Keratinocyte (primary cell): ENCODE data around the gene SOX15.

ENCODE experiments used
- EZH2 ChIP-seq: IDR thresholded peaks from one replicate; pipeline ENCODE4 v1.6.1; 2012; ENCODE audit warnings: inconsistent platforms, mild to moderate bottlenecking, low read length, moderate library complexity
- TF ChIP-seq, protein P1 (sequence below), 3 experiments: IDR thresholded peaks in 1 of 3; conservative IDR thresholded peaks in 1 of 3; optimal IDR thresholded peaks in 1 of 3; 2 replicates in 2 of 3; 3 replicates in 1 of 3; pipeline versions ENCODE3 to v1.5.1; 2011; ENCODE audit warnings: low read length in 3 of 3, mild to moderate bottlenecking in 3 of 3, moderate library complexity in 2 of 3, control low read depth in 1 of 3, inconsistent platforms in 1 of 3; ENCODE audit not compliant: insufficient read depth in 2 of 3; ENCODE audit errors: extremely low read depth in 1 of 3

DNA sequence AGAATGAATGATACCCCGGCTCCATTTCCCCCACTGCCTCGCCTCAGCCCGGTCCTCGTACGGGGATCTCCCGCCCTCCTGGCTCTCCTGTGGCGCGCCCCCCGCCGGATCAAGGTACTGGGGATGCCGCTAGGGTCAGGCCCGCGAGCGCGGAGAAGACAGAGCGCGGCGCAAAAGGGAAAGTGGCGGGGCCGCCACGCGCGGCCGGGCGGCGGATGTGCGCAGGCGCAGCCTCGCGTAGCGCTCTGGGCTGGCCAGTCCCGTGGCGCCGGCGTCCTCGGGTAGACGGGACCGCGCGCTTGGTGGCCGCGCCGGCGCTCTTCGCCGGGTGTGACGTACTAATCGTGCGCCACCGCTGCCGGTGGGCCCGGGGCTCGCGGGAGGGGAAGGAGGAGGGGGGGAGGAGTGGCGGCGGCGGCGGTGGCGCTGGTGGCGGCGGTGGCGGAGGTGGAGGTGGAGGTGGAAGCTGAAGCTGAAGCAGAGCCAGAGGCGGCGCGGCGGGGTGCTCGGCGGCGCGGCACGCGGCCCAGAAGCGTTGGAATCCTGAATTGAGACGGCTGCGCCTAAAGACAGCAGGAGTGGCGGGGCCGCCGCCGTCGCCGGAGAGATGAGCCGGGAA lies 28.2 kb downstream of the SOX15 start, which contains the start of gene SENP3:
- TF ChIP-seq, protein P1, sequence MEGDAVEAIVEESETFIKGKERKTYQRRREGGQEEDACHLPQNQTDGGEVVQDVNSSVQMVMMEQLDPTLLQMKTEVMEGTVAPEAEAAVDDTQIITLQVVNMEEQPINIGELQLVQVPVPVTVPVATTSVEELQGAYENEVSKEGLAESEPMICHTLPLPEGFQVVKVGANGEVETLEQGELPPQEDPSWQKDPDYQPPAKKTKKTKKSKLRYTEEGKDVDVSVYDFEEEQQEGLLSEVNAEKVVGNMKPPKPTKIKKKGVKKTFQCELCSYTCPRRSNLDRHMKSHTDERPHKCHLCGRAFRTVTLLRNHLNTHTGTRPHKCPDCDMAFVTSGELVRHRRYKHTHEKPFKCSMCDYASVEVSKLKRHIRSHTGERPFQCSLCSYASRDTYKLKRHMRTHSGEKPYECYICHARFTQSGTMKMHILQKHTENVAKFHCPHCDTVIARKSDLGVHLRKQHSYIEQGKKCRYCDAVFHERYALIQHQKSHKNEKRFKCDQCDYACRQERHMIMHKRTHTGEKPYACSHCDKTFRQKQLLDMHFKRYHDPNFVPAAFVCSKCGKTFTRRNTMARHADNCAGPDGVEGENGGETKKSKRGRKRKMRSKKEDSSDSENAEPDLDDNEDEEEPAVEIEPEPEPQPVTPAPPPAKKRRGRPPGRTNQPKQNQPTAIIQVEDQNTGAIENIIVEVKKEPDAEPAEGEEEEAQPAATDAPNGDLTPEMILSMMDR (optimal IDR thresholded peaks at IDR 0.05 in 1 of 3, IDR thresholded peaks at IDR 0.05 in 1 of 3, conservative IDR thresholded peaks at IDR 0.05 in 1 of 3; ENCODE audit: extremely low read depth in 1 of 3, insufficient read depth in 2 of 3, low read length in 3 of 3), result no peak
- no peak for TF ChIP-seq EZH2
